Hematopoietic multipotent progenitor cell treated with erythropoietin and hydrocortisone succinate and interleukin-3 and kit ligand, for 4 days (in vitro differentiated cells): ENCODE data around the gene UROC1.

Experiments
- DNase-seq: peaks from one replicate; pipeline ENCODE4 v3.0.0-alpha.2; 2015

Gene UROC1

DNA sequence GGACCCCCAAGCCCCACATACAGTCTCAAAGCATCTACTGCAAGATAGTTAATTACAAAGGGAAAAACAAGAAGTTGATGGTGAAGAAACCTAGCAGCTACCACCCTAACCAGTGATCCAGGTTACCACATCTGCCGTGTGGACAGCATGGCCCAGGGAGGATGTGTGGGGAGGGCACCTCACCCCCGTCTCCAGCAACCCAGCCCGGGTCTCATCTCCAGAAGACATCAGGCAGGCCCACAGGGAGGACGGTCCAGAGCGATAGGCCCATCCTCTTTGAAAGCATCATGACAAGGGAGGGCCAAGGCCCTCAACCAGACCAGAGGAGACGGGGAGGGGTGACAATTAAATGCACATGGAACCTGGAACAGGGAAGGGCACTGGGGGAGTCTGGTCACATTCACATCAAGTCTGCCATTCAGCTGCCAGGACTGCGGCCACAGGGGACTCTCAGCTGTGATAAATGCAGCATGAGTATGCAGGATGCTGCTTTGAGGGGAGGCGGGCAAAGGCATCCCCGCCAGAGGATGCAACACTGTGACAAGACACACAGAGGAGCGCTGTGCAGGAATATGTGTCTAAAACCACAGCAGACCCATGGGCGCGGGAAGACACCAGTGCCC, 60.7 kb downstream of the UROC1 start:
- no peak for DNase-seq

DNA sequence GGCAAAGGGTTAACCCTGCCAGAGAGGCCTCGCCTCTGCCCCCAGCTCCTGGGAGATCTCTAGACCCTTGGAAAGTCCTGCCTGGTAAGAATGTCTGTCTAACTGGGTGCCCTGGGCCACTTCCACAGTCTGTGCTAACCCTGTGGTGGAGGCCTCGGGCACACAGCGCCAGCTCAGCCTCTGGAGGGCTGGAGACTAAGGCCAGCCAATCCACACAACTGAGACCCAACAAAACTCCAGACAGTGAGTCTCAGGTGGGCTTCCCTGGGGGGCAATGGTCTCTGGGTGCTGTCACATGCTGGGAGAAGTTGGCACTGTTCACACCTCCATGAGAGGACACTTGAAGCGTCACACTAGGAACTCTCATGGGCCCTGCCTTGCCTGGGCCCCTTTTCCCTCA, 61.4 kb downstream of the UROC1 start:
- no peak for DNase-seq

DNA sequence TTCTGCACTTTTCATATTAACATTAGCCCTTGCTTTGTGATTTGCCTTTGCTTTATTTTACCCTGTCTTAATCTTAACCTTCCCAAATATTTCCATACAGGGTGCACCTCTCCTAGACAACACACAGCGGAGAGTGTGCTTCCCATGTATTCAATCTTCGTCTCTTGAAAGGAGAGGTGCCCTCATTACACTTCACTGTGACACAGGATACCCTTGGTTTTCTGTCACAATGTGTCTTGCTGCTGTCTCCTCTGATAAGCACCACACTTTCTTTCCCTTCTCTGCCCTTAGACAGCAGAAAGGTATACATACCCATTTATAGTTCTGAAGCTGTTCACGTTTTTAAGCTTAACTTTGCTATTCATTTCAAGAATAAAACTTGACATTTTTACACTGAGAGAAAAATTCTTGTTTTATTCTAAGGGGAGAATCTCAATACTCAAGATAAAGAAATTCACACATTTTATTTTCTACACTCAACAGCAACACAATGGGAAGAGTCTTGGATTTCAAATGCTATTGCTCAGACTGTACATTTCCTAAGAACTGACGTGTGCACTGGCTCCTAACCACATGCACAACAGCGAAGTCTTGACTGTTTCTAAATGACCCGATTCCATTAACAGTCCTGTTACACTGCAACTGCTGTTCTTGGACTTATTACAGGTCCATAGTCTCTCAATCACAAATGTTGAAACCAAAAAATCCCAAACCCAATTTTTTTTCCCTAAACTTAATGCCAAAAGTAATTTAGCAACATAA, 63.0 kb downstream of the UROC1 start:
- no peak for DNase-seq

DNA sequence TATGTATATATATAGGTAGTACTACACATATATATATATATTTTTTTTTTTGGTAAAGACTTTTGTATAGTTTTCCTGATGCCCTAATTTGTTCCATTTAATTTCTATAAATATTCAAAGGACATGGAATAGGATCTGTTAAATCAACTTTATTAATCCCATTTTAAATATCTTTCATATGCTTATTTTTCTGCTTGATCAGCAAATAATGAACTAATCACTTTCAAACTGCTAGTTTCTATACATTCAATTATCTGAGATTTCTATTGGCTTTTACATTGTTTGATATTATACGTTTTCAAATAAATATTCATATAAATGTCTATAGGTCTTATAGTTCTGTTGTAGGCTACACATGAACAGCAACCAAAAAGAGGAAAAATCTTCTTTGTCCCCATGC, 63.5 kb downstream of the UROC1 start:
- no peak for DNase-seq

DNA sequence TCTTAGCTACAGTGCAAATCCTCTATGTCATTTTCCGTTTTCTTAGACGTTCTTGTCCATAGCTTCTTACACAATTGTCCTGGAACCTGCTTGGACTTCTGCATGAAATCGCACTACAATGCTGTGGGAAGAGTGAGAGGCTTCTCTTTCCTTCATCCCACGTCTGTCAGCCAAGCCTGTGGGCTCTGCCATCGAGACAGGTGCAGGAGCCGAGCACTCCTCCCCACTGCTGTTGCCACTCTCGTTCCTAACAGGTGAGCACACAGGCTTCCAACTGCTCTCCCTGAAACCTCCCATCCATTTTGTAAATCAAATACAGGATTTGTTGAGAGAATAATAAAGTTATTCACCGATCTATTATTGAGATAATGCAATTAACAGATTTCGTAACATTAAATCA, 65.4 kb downstream of the UROC1 start:
- DNase-seq = no peak

DNA sequence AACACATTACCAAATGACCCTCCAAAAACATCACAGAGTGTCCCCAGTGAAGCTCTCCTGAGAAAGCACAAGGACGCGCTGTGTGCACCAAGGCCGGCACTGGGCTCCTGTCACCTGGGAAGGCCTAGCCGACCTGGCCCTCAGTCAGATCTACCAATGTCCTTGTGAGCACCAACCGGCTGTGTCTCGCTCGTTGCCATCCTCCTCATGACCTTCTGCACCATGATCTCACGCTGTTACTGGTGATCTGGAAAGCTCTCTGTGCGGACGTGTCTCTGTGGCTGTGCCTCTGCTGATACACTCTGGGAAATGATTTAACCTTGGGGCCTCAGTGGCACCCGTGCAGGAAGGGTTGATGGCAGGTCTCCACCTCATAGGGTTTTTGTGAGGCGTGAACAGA, 66.1 kb downstream of the UROC1 start:
- DNase-seq = no peak

DNA sequence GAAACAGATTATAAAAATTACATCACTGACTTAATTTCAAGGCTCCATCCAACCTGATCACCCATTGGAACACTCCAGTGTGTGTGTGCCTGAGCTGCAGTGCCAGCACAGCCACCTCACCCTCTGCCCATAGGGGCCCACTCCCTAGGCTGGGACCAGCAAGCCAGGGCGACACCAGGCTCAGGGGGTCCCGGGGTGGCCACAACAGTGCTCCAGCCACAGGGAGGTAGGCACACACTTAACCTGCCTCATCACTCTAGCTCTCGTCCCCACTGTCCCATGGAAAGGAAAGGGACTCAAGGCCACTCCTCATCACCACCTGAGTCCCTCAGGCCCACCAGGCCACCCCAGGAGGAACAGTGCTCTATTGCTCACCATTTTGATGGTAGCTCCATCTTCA, 66.8 kb downstream of the UROC1 start:
- no peak for DNase-seq

DNA sequence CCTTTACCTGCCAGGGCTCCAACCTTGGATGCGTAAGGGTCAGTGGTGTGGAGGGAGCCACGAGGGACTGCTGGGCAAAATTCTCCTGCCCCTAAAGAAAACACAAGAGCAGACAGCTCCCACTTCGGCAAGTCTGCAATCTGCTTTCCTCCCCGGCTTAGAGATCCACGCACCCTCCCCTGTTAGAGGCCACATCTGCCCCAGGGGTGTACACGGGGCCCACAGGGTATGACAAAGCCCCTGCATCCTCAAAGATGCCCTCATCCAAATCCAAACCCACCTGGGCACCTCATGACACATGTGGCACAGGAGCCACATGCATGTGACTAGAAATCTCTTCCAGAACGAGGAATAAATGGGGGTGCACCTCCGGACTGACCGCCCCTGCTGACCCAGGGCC, 67.4 kb downstream of the UROC1 start:
- no peak for DNase-seq

DNA sequence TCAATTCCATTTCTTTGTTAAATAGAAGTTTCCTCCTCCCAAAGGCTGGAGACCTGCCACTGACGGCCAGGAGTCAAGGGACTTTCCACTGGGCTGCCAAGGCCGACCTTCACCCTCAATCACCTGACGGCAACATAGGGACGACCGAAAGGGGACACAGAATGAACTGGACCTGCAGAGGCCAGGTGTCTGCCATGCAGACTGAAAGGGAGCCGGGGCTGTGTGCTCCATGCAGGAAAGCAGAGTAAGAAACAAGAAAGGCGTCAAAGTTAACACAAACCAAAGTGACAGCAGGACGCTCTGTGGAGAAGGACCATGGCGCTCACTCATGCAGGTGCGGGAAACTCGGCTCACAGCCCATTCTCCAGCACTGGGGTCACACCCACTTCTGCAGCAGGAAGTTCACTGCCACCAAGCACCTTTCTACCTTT, 67.9 kb downstream of the UROC1 start:
- DNase-seq = no peak

DNA sequence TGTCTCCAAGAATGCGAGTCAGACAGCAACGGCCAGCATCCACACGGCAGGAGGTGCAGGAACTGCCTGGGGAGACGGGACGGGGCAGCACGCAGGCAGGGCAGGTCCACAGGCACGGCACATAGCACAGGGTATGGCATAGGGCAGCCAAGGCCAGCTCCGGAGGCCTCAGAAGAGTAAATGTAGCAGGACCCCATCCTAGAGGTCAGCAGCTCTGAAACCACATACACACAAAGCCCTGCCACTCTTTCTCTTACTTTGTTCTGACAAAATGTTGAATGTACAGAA, 68.7 kb downstream of the UROC1 start:
- DNase-seq = no peak

DNA sequence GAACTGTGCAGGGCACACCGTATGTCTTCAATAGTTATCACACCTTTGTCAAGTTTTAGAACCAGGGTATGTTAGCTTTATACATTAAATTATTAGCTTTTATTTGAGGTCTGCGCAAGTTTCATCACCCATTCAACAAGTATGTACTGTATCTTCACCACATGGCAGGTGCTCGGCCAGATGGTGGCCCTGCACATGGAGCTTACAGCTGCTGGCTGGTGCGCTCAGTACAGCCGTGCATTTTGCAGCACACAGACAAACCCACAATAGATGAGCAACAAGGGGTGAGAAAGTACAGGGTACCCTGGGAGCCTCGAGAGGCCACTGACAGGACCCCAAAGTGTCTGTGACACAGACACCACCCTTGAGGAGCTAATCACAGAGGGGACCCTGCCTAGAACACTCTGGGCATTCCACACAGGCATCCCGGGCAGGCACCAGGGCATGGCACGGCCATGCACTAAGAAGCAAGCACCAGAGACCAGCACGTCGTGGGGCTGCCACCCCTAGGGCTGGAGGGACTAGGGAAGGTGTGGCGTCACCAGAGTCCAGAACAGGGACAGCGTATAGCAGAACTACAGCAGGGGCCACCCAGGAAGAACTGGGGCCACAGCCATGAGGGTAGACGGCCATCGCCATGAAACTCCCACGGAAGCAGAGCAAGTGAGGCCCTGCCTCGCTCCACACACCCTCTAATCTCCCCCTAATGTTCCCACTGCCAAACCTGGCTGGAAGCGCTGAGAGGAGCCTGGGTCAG, 69.3 kb downstream of the UROC1 start:
- DNase-seq = no peak

DNA sequence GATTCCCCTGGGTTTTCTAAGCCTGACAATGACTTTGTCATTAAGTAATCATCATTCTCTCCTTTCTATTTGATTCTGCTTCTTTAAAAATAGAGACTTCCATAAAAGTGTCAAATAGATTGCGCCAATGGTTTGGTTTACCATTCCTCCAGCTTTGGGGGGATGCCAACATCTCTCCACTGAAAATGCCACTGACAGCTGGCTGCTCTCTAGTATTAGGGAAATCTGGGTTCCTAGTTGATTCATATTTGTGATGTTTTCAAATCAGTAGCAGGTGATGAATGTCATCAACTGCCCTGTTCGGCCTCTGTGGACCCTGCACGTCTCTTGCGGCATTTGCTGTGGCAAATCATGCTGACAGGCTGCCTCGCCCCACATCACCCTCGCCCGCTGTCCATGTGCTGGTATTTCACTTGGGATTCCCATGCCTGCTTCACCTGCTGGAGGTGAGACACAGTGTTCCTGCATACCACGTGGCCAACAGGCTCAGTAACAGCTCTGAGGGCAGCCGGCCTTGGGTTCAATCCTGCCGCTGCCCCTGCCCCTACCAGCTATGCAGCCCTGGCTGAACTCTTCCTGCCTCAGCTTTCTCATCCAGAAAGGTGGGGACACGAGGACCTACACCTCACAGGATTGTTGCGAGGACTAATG, 70.0 kb downstream of the UROC1 start:
- no peak for DNase-seq

DNA sequence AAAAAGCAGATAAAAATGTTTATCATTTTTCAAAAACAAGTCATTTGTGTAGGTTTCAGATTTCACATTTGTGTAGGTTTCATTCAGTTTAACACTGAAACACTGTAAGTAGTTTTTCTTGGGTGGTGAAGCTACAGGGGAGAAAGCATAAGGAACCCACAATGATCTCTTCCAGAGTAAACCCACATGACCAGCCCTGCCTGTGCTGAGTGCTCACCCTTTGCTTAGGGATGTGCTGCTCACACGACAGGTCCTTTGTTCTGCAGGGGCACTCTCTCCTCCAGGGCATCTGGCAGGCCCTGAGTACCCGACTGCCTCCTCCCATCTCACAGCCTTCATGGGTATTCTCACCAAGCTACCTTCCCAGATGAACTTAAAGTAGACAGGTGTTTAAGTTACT, 70.8 kb downstream of the UROC1 start:
- no peak for DNase-seq

DNA sequence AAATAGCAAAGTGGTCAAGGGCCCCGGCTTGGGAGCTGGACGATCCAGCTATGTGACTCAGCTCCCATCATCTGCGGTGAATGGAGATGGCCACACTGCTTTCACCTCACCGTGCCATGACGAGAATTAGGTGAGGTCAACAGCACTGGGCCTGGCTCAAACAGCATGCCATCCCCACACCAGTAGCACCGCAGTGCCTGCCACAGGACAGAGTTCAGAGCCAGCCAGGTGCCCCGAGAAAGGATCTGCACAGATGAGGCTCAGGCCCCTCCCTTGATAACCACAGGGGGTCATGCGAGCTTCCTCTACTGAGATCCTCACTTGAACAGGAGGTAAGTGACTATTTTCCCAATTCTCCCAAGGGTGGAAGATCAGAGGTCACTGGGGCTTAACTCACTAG, 71.3 kb downstream of the UROC1 start:
- no peak for DNase-seq

DNA sequence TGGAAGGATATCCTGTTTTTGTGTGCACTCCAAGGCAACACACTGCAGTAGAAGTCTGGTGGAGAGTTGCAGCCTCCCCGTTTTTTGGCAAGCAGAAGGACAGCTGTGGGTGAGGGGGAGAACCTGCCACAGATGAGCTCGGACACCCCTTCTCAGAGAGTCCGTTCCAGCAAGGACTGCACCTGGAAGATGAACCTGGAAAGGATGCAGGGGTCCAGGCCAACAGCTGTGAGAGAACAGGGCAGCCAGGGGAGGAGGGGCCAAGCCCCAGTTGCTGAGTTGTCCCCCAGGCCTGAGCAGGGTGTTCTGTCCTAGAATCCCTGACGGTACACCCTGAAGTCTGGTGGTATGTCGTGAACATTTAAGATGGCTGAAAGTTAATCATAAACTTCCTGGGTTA, 72.1 kb downstream of the UROC1 start:
- DNase-seq = no peak

DNA sequence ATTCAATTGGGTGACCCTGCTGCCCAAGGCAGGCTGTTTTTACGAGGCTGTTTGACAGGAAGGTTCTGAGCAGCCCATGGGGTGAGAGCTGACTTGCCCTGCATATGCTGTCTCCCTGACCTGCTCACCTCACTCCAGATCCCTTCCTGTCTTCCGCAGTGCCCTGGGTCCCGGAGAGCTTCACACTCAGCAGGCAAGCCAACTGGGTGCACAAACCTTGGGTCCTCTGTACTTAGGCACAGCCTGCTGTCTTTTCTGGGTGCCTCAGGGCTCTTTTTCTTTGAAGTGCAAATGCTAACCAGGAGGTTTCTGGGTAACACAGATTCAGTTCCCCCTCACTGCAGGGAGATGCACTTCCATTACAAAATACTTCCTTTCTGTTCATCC, 74.7 kb downstream of the UROC1 start:
- DNase-seq = no peak

DNA sequence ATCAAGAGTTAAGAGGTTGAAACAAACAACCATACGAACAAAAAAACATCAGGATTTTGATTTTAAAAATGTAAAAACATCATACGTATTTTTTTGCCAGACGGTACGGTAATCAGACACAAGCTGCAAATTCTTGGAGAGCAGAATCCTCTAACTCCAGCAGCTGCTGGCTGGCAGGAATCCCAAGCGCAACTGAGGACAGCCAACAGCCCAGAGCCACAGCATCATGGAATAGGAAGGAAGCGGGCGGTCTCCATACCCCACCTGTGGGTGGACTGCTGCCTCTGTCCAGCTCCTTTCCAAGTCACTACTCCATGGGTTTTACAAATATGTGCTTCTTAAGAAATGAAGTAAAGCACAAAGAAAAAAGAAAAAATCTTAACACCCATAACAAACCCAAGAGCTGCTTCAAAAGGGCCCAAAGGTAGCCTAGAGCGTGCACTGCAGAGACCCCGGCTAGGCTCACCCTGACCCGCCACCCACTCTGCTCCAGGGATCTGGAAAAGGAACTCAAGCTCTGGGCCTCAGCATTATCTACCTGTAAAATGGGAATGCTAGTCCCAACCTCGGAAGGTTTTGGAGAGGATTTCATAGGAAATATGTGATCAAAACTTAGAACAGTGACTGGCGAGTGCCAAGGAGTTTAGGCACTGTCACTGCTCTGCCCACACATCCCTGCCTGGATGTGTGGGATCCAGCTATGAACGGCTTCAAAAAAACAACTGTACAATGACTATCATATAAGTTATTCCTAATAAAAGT, 75.3 kb downstream of the UROC1 start:
- DNase-seq = no peak

DNA sequence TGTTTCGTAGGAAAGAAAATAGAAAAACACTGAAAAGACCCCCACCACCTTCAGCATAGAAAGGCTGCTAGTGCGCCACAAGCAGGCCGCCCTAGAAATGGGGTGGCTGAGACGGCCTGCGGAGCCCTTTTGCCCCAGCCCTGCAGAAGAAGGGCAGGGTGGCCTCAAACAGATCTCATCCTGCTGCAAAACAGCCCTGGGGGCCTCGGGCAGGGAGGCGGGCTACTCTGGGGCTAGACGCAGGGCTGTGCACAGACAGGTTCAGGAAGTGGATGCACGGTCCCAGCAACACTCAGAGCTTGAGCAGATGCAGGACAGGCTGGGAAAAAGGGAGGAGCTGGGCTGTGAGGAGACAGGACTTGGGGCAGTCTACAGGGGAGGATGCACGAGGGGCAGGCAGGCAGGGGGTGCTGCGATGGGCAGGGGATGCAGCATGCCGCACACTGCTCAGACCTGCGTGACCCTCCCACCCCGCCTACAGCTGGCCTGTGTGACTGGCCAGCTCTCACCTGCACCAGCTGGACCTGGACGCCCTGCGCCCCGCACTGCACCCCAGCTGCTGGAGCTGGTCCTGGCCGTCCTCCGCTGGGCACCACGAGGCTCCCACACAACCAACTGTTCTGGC, 76.2 kb downstream of the UROC1 start:
- DNase-seq = no peak

DNA sequence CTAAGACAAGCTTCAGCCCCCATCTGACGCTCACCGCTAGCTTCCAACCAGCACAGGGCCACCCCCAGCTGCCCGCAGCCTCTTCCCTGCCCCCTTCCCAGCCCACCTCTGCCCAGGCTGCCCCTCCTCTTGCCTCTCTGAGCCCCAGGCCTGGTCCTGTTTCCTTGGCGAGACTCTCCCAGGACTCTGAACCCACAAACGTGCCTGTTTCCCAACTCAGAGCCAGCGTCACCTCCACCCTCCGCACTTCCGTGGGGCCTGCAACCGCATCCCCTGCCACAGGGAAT, 76.9 kb downstream of the UROC1 start:
- DNase-seq = no peak

DNA sequence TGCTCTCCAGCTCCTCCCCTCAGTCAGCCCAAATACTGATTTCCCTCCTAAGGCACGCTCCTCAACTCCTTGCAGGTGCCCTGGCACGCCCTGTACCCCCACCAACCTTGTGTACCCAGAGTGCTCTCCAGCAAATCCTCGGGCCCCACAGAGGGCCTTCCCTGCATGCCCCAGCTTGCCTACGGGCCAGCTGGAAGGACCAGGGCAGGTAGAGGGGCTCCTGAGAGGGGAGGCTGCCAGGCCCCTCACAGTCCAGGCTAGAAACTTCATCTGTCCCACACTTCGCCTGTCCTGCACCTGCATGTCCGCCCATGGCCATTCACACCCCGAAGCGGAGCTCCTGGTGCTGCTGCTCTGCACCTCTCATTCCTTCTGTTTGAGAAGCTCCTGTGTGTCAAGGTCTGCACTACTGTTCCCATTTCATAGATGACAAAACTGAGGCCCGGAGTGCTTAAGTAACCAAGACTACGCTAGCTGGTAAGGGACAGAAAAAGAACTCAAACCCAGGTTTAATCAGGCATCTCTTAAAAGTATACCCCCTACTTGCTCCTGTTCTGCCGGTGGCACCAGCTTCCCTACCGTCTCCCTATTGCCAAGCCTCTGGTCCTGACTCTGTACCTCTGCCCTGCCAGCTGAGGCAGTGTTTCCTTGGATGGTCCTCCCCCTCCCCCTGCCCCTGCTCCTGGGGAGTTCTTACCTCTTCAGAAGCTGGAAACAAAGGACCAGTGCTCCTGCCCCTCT, 77.4 kb downstream of the UROC1 start:
- no peak for DNase-seq

DNA sequence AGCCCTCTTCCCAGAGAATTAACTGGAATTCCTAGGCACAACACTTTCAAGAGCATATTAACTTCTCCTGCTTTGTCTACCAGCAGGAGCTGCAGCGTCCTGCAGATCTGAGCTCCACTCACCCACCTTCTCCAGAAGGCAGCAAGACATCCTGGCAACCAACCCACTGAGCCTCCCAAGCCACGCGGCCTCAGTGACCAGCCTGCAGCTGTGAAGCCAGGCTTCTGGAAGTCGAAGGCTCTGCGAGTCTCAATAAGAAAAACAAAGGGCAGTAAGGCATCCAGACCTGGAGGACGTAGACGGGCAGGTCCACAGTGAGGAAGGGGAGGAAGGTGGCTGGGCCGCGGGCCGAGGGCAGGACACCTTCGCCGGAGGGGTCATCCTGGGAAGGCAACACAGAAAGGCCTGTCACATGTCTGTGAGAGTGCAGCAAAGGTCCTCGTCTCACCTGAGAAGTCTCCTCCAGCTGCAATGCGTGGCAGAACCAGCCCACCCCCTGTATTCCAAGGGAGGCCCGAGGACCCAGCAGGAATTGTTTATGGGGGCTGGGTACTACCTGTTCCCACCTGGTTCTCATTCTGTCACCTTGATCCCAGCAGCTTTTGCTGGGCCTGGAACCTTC, 78.1 kb downstream of the UROC1 start:
- no peak for DNase-seq

DNA sequence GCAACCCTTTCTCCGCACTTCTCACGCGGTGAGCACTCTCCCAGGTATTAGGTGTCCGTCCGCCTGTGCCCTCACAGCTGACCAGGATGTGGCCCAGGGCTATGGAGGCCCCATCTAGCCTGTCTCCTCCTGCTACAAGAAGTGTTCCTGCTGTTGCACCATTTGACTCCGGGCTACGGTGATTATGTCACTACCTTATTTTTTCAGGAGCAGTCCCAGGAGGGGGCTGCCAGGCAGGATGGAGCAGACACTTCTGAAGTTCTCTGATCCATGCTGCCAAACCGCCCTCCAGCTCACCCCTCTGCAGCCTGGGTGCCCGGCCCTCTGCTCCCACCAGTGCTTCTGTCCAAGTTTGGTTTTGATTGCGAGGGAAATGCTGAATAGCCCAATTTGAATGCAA, 78.8 kb downstream of the UROC1 start:
- no peak for DNase-seq
